Measurements from ENCODE around the gene ZNF280D. TPM values are rescaled to one million over a fixed set of nuclear protein-coding genes. Genes with fewer than 3 reads are reported as not detected.

Gene ZNF280D
- total and polyA plus RNA-seq, 2 of the 8 experiments (the other 6 are each of a cell fraction or from before 2014, with no cell fraction given), result 7.4 to 27.5 TPM

- FAIRE-seq, result no peak
- POLR2A ChIA-PET (ENCODE audit: partially characterized antibody), result no interaction called here
- no peaks in the 10 kb centered on the region for H3K79me1 ChIP-seq (ENCODE audit: low read depth, low read length)
Measured at GRCh38 chr15:56781666-56782065, 48.4 kb upstream of the ZNF280D start.

More at GRCh38 chr15:56781666-56782065, 48.4 kb upstream of the ZNF280D start:
- H3K4ac ChIP-seq (replicated peaks; ENCODE audit: insufficient read length, low read depth, low read length), result no peak overlapping the region
- no peak overlapping the region for H3K4me3 ChIP-seq (ENCODE audit: extremely low read depth in 1 of 4, insufficient read depth in 2 of 4, low read depth in 3 of 4, low read length in 4 of 4)
- no peak overlapping the region for H3K23ac ChIP-seq (ENCODE audit: insufficient read length)
- H4K91ac ChIP-seq (replicated peaks; ENCODE audit: insufficient read length, low read length), result no peak overlapping the region
- no peaks in the 10 kb centered on the region for H3K27me3 ChIP-seq (replicated peaks in 1 of 4; ENCODE audit: control insufficient read depth in 3 of 4, extremely low read depth in 1 of 4, insufficient read depth in 3 of 4, low read length in 3 of 4)
- no peak overlapping the region for H3K4me2 ChIP-seq (ENCODE audit: insufficient read depth in 1 of 2, low read depth in 2 of 2, low read length in 2 of 2)
- no peak for DNase-seq (ENCODE audit: low read depth in 1 of 2, low spot score in 2 of 2)
- no peaks in the 10 kb centered on the region for H3K23me2 ChIP-seq (ENCODE audit: low read depth, low read length)
- H4K8ac ChIP-seq (ENCODE audit: extremely low read depth, insufficient read depth, low read length), result no peak overlapping the region
- H3K79me2 ChIP-seq (ENCODE audit: control insufficient read depth in 1 of 2, insufficient read depth in 2 of 2, low read length in 2 of 2), result no peaks in the 10 kb centered on the region
- H2BK15ac ChIP-seq (ENCODE audit: low read length), result no peak overlapping the region
- H2AK5ac ChIP-seq (ENCODE audit: low read depth, low read length), result no peak overlapping the region
- H2BK5ac ChIP-seq (ENCODE audit: low read depth, low read length), result no peak overlapping the region
- no peak overlapping the region for H2BK120ac ChIP-seq (replicated peaks; ENCODE audit: low read depth, low read length)
- H2BK20ac ChIP-seq (ENCODE audit: low read length), result no peak overlapping the region
- peaks cover 0 to 2% (median 0%) of the 10 kb centered on the region in 4 experiments; a peak in 1 of 7 replicates for H3K4me1 ChIP-seq (replicated peaks in 1 of 4; ENCODE audit: control insufficient read depth in 3 of 4, insufficient read depth in 4 of 4, low read length in 3 of 4)
- peaks cover 0 to 8% of the 10 kb centered on the region in 2 experiments; a peak in 1 of 4 replicates for H3K9me3 ChIP-seq (ENCODE audit: insufficient read depth in 2 of 2, low read depth in 1 of 2, low read length in 1 of 2)
- no peak overlapping the region for H3K56ac ChIP-seq (replicated peaks; ENCODE audit: insufficient read length, low read depth, low read length)
- WGBS, 2 experiments (ENCODE audit: extremely low coverage in 1 of 2, insufficient coverage in 1 of 2, insufficient read length in 1 of 2, insufficient replicate concordance in 2 of 2, low coverage in 1 of 2, low lambda C conversion rate in 2 of 2, missing lambda C conversion rate in 1 of 2), result 94% methylated on average over 2 of the region's 2 CpGs; no CpG with 5 or more reads in 1 of the 2 experiments
- CTCF ChIA-PET (ENCODE audit: partially characterized antibody), result interaction anchor here (1.5 kb wide), 1 partner anchor 40 kb away, joined by 3 read pairs; no protein-coding TSS in a partner anchor
- H3K27ac ChIP-seq (ENCODE audit: low read depth, low read length), result no peak overlapping the region
- H4K5ac ChIP-seq (ENCODE audit: insufficient read length, low read depth, low read length), result no peak overlapping the region
- no peak overlapping the region for H2AFZ ChIP-seq (ENCODE audit: low read length)
- no peak overlapping the region for H3K14ac ChIP-seq (ENCODE audit: insufficient read length)
- H3K18ac ChIP-seq (ENCODE audit: extremely low read depth, low read length), result no peak overlapping the region
- H2BK12ac ChIP-seq (ENCODE audit: low read depth, low read length), result no peak overlapping the region
- H3K9ac ChIP-seq (replicated peaks in 1 of 4; ENCODE audit: extremely low read depth in 1 of 4, low read depth in 3 of 4, low read length in 3 of 4), result no peak overlapping the region
- H3K36me3 ChIP-seq (ENCODE audit: control insufficient read depth in 2 of 4, insufficient read depth in 4 of 4, low read length in 3 of 4), result no peaks in the 10 kb centered on the region
- H4K20me1 ChIP-seq (replicated peaks in 1 of 2; ENCODE audit: control insufficient read depth in 1 of 2, insufficient read depth in 2 of 2, low read length in 2 of 2), result no peaks in the 10 kb centered on the region
- TF ChIP-seq CEBPB (IDR thresholded peaks at IDR 0.05; ENCODE audit: low read depth, low read length), result no peak

Measured in H1 (cell line).